IMR-90 (cell line): ENCODE data around the gene ADAMTS17. TPM values are rescaled to one million over a fixed set of nuclear protein-coding genes. Genes with fewer than 3 reads are reported as not detected.

Experiments used
- ATAC-seq: fragments of 200-7000 bp; cut with Tn5 transposase; 2 replicates; pipeline ENCODE4 v1.9.1; 2020; ENCODE audit warnings: low read depth, mild to moderate bottlenecking, moderate library complexity
- BruUV-seq: library from RNA; stranded (reverse); fragments of 400-500 nt; replicated peaks from 2 replicates; lab custom pipeline; 2021; lab: Mats Ljungman, UMichigan
- CTCF ChIA-PET: fragments of 300-600 bp; formaldehyde crosslinking; extraction: SDS; loops from one replicate; lab custom pipeline; 2021; ENCODE audit warnings: antibody characterized with exemption; lab: Yijun Ruan, JAX
- POLR2A ChIA-PET: fragments of 300-600 bp; sonication (Branson Sonifier 250); formaldehyde crosslinking; loops from one replicate; lab custom pipeline; 2022; ENCODE audit warnings: antibody characterized with exemption; ENCODE audit not compliant: unreplicated experiment; lab: Charles Lee
- DNase-seq: peaks from one replicate; pipeline ENCODE4 v3.0.0; 2013
- H2AFZ ChIP-seq: replicated peaks from 2 replicates; pipeline ENCODE3; 2013; ENCODE audit warnings: low read length, mild to moderate bottlenecking; ENCODE audit not compliant: poor library complexity
- H2AK5ac ChIP-seq: 2 replicates; pipeline ENCODE4 v1.6.1; 2013; ENCODE audit warnings: low read depth, low read length, inconsistent platforms
- H2AK9ac ChIP-seq: replicated peaks from 2 replicates; pipeline ENCODE3; 2013; ENCODE audit warnings: mild to moderate bottlenecking, low read depth, low read length, moderate library complexity; ENCODE audit not compliant: poor library complexity
- H2BK120ac ChIP-seq: 2 replicates; pipeline ENCODE4 v1.6.1; 2013; ENCODE audit warnings: low read depth, low read length, inconsistent platforms
- H2BK15ac ChIP-seq: 3 replicates; pipeline ENCODE4 v1.6.1; 2013; ENCODE audit warnings: low read depth, low read length, inconsistent platforms
- H2BK20ac ChIP-seq: 2 replicates; pipeline ENCODE4 v1.6.1; 2013; ENCODE audit warnings: low read depth, mild to moderate bottlenecking, inconsistent platforms, low read length, moderate library complexity
- H2BK5ac ChIP-seq: 2 replicates; pipeline ENCODE4 v1.6.1; 2013; ENCODE audit warnings: mild to moderate bottlenecking, low read depth, low read length, inconsistent platforms; ENCODE audit not compliant: poor library complexity, severe bottlenecking
- H3K14ac ChIP-seq: replicated peaks from 2 replicates; pipeline ENCODE4 v1.6.1; 2013; ENCODE audit warnings: low read depth, low read length, inconsistent platforms
- H3K18ac ChIP-seq: 2 replicates; pipeline ENCODE4 v1.6.1; 2013; ENCODE audit warnings: low read depth, low read length, control low read depth
- H3K23ac ChIP-seq: 2 replicates; pipeline ENCODE4 v1.6.1; 2013; ENCODE audit warnings: low read depth, low read length, inconsistent platforms
- H3K27ac ChIP-seq: 2 replicates; pipeline ENCODE4 v1.5.1; 2013; ENCODE audit warnings: mild to moderate bottlenecking, control low read depth, low read length; ENCODE audit not compliant: insufficient read depth
- H3K27me3 ChIP-seq: 2 replicates; pipeline ENCODE4 v1.6.1; 2013; ENCODE audit warnings: low read length; ENCODE audit not compliant: control insufficient read depth, insufficient read depth
- H3K36me3 ChIP-seq: 2 replicates; pipeline ENCODE4 v1.6.1; 2013; ENCODE audit warnings: low read length, mixed read lengths; ENCODE audit not compliant: control insufficient read depth, insufficient read depth
- H3K4ac ChIP-seq: 2 replicates; pipeline ENCODE4 v1.6.1; 2013; ENCODE audit warnings: low read depth, low read length, inconsistent platforms
- H3K4me1 ChIP-seq: 2 replicates; pipeline ENCODE4 v1.6.1; 2013; ENCODE audit warnings: low read length, mixed read lengths; ENCODE audit not compliant: control insufficient read depth, insufficient read depth
- H3K4me2 ChIP-seq: 2 replicates; pipeline ENCODE4 v1.6.1; 2013; ENCODE audit warnings: low read depth, mild to moderate bottlenecking, control low read depth, low read length, moderate library complexity
- H3K4me3 ChIP-seq: 2 replicates; pipeline ENCODE4 v1.5.1; 2013; ENCODE audit warnings: low read depth, mild to moderate bottlenecking, control low read depth, low read length, moderate library complexity; ENCODE audit not compliant: insufficient read depth
- H3K56ac ChIP-seq: 2 replicates; pipeline ENCODE4 v1.6.1; 2013; ENCODE audit warnings: low read length, inconsistent platforms; ENCODE audit not compliant: insufficient read depth; ENCODE audit errors: extremely low read depth
- H3K79me1 ChIP-seq, 2 experiments: 2 replicates each; pipeline ENCODE4 v1.6.1; 2013; ENCODE audit warnings: low read length in 2 of 2, inconsistent platforms in 1 of 2, low read depth in 1 of 2
- H3K9ac ChIP-seq: 2 replicates; pipeline ENCODE4 v1.6.1; 2013; ENCODE audit warnings: low read depth, low read length, control low read depth
- H3K9me1 ChIP-seq: 2 replicates; pipeline ENCODE4 v1.6.1; 2013; ENCODE audit warnings: low read length, inconsistent platforms; ENCODE audit not compliant: insufficient read depth
- H3K9me3 ChIP-seq: 2 replicates; pipeline ENCODE4 v1.6.1; 2013; ENCODE audit warnings: low read length; ENCODE audit not compliant: control insufficient read depth, insufficient read depth
- H4K20me1 ChIP-seq: 2 replicates; pipeline ENCODE4 v1.6.1; 2013; ENCODE audit warnings: low read length, inconsistent platforms; ENCODE audit not compliant: insufficient read depth
- H4K5ac ChIP-seq: 2 replicates; pipeline ENCODE4 v1.6.1; 2013; ENCODE audit warnings: mild to moderate bottlenecking, low read depth, low read length, control low read depth
- H4K8ac ChIP-seq, 2 experiments: 2 replicates each; pipeline ENCODE4 v1.6.1; 2013; ENCODE audit warnings: low read depth in 2 of 2, low read length in 2 of 2, control low read depth in 1 of 2, inconsistent platforms in 1 of 2
- H4K91ac ChIP-seq: 2 replicates; pipeline ENCODE4 v1.6.1; 2013; ENCODE audit warnings: low read depth, low read length, inconsistent platforms; ENCODE audit not compliant: insufficient read depth
- CEBPB ChIP-seq: IDR thresholded peaks from 2 replicates; pipeline ENCODE4 v1.6.1; 2012; ENCODE audit warnings: low read depth, low read length, improper control_type of control experiment
- CHD1 ChIP-seq: IDR thresholded peaks from 2 replicates; pipeline ENCODE4 v1.6.1; 2012; ENCODE audit warnings: low read depth, low read length, improper control_type of control experiment
- ELK1 ChIP-seq: fragments of 150-350 bp; IDR thresholded peaks from 2 replicates; pipeline ENCODE4 v1.6.1; 2016; ENCODE audit warnings: low read depth, mild to moderate bottlenecking, low read length, moderate library complexity, borderline replicate concordance
- FOS ChIP-seq: fragments of 150-350 bp; IDR thresholded peaks from 2 replicates; pipeline ENCODE4 v1.6.1; 2016; ENCODE audit warnings: low read depth, low read length
- MAFK ChIP-seq: IDR thresholded peaks from 2 replicates; pipeline ENCODE4 v1.6.1; 2012; ENCODE audit warnings: low read depth, low read length, improper control_type of control experiment
- MXI1 ChIP-seq: IDR thresholded peaks from 2 replicates; pipeline ENCODE4 v1.6.1; 2012; ENCODE audit warnings: low read depth, mild to moderate bottlenecking, low read length, moderate library complexity, borderline replicate concordance
- NFE2L2 ChIP-seq: fragments of 150-350 bp; IDR thresholded peaks from 2 replicates; pipeline ENCODE4 v1.6.1; 2016; ENCODE audit warnings: low read depth, mild to moderate bottlenecking, low read length
- POLR2A ChIP-seq: IDR thresholded peaks from 2 replicates; pipeline ENCODE4 v1.6.1; 2012; ENCODE audit warnings: mild to moderate bottlenecking, low read depth, low read length
- RAD21 ChIP-seq: IDR thresholded peaks from 2 replicates; pipeline ENCODE4 v1.6.1; 2012; ENCODE audit warnings: low read length, improper control_type of control experiment
- RFX5 ChIP-seq: IDR thresholded peaks from 2 replicates; pipeline ENCODE4 v1.8.0; 2012; ENCODE audit warnings: low read depth, mild to moderate bottlenecking, low read length, moderate library complexity
- SMC3 ChIP-seq: fragments of 150-350 bp; IDR thresholded peaks from 2 replicates; pipeline ENCODE4 v1.6.1; 2016; ENCODE audit warnings: low read depth, mild to moderate bottlenecking, antibody characterized with exemption, low read length, moderate library complexity
- USF2 ChIP-seq: fragments of 150-350 bp; IDR thresholded peaks from 2 replicates; pipeline ENCODE4 v1.6.1; 2017; ENCODE audit warnings: mild to moderate bottlenecking, antibody characterized with exemption, low read length, low read depth
- WGBS, 2 experiments: methylation state at CpG; one replicate each; pipeline versions ENCODE4 v1.1.5 to v1.1.7; 2013; ENCODE audit warnings: missing lambda C conversion rate in 2 of 2; ENCODE audit not compliant: insufficient read length in 1 of 2; ENCODE audit errors: extremely low coverage in 2 of 2; 5-methylcytosine and 5-hydroxymethylcytosine counted together
- dilution Hi-C: fragments of 300-500 bp; cut with HindIII; formaldehyde crosslinking; loops from one replicate; pipeline ENCODE4 v1.14.3; 2018; ENCODE audit warnings: low sequenced_read_pairs; ENCODE audit not compliant: unreplicated experiment
- in situ Hi-C: fragments of 300-500 bp; cut with MboI; formaldehyde crosslinking; loops from 3 replicates; pipeline ENCODE4 v1.14.3; 2019; ENCODE audit warnings: low sequenced_read_pairs, inconsistent platforms, mixed read lengths
- intact Hi-C: fragments of 100-400 bp; cut with micrococcal nuclease; formaldehyde crosslinking; loops from 2 replicates; pipeline ENCODE4 v1.10.0; 2022
- polyA plus RNA-seq, 3 experiments: library from polyadenylated mRNA; depleted of rRNA; stranded (reverse); fragments of >200 nt; gene quantifications; 2 replicates each; pipeline ENCODE4 v1.2.3, GENCODE V29; 2012; ENCODE audit warnings: low replicate concordance in 1 of 3
- total RNA-seq: library from RNA; depleted of rRNA; stranded (reverse); fragments of >200 nt; gene quantifications from 2 replicates; pipeline ENCODE4 v1.2.3, GENCODE V29; 2012
- TF ChIP-seq, protein P1 (sequence below): conservative IDR thresholded peaks from 2 replicates; pipeline ENCODE4 v1.5.1; 2012; ENCODE audit warnings: mild to moderate bottlenecking, low read depth, low read length, improper control_type of control experiment

The ADAMTS17 gene
- total and polyA plus RNA-seq, 2 of the 4 experiments (the other 2 are of a cell fraction): 0.03 TPM; not detected in 1

DNA sequence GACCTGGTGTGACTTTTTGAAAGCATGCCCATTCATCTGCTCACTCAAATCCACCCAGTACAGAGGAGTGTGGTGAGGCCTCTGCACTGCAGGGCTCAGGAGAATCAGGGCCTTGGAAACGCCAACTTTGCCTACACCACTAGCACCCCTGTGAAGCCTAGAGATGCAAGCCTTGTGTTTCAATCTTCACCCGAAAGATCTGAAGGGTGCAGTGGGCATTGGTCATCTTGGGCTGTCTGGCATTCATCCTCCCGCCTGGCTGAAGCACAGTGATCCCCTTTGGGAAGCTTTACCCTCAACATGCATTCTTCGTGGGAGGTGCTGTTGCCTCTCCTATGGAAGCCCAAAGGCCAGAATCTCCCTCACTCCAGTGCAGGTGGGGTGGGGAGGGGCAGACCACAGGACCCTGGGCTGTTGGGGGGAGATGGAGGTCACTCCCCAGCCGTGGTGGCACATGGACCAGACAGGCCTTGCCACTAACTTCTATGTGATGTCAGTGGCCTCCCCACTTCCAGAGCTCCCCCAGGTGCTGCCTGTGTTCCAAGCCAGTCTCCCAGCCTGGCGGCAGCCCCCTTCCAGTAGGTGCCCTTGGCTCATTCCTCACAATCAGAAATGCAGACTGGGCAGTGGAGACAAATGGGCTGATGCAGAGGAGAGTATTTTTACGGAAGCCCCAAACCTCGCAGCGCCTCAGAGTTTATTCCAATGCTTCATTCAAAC is 92.5 kb downstream of the ADAMTS17 start:
- Histone ChIP-seq H3K27me3 (no peaks in the 10 kb centered on the region), H2BK120ac (no peak overlapping the region), H3K9me1 (no peaks in the 10 kb centered on the region), H3K4me3 (no peak overlapping the region), H2BK5ac (no peak overlapping the region), H4K5ac (no peak overlapping the region), H3K4me2 (no peak overlapping the region), H4K20me1 (no peaks in the 10 kb centered on the region), H3K18ac (no peak overlapping the region), H3K36me3 (no peaks in the 10 kb centered on the region), H3K23ac (no peak overlapping the region), H2AK5ac (no peak overlapping the region), H2BK20ac (no peak overlapping the region), H3K27ac (no peak overlapping the region), H3K56ac (no peak overlapping the region), H3K14ac (no peak overlapping the region), H4K8ac (no peak overlapping the region), H3K79me1 (no peaks in the 10 kb centered on the region), H4K91ac (no peak overlapping the region), H3K4me1 (no peaks in the 10 kb centered on the region), H2AFZ (no peak overlapping the region), H3K4ac (no peak overlapping the region), H3K9ac (no peak overlapping the region), H3K9me3 (peaks cover 45% of the 10 kb centered on the region), H2BK15ac (no peak overlapping the region), H2AK9ac (no peak overlapping the region)
- intact Hi-C loops (no loop called here), in situ Hi-C loops (no loop called here), dilution Hi-C loops (no loop called here)
- WGBS, 2 experiments: no CpG with 5 or more reads among the region's 9 CpGs
- no peak for ATAC-seq
- DNase-seq: no peak
- CTCF ChIA-PET: no interaction called here
- no TSS peak for BruUV-seq
- POLR2A ChIA-PET: no interaction called here
- TF ChIP-seq RAD21: no peak
- TF ChIP-seq ELK1: no peak
- TF ChIP-seq RFX5: no peak
- TF ChIP-seq MAFK: no peak
- no peak for TF ChIP-seq POLR2A
- no peak for TF ChIP-seq USF2
- TF ChIP-seq FOS: no peak
- TF ChIP-seq CEBPB: no peak
- TF ChIP-seq MXI1: no peak
- no peak for TF ChIP-seq NFE2L2
- TF ChIP-seq CHD1: no peak
- TF ChIP-seq SMC3: no peak
- TF ChIP-seq, protein P1, sequence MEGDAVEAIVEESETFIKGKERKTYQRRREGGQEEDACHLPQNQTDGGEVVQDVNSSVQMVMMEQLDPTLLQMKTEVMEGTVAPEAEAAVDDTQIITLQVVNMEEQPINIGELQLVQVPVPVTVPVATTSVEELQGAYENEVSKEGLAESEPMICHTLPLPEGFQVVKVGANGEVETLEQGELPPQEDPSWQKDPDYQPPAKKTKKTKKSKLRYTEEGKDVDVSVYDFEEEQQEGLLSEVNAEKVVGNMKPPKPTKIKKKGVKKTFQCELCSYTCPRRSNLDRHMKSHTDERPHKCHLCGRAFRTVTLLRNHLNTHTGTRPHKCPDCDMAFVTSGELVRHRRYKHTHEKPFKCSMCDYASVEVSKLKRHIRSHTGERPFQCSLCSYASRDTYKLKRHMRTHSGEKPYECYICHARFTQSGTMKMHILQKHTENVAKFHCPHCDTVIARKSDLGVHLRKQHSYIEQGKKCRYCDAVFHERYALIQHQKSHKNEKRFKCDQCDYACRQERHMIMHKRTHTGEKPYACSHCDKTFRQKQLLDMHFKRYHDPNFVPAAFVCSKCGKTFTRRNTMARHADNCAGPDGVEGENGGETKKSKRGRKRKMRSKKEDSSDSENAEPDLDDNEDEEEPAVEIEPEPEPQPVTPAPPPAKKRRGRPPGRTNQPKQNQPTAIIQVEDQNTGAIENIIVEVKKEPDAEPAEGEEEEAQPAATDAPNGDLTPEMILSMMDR: no peak
